Progenitor cell of endocrine pancreas (in vitro differentiated cells): ENCODE results near the gene TMOD2. TPM values are rescaled to one million over a fixed set of nuclear protein-coding genes. Genes with fewer than 3 reads are reported as not detected.

ENCODE experiments used
- DNase-seq: peaks from one replicate; pipeline ENCODE4 v3.0.0; 2021; ENCODE audit warnings: low spot score; ENCODE audit not compliant: unreplicated experiment
- H3K27ac Mint-ChIP-seq: 2 replicates; pipeline ENCODE4 v1.8.0; 2021; ENCODE audit warnings: mild to moderate bottlenecking, moderate library complexity, mixed read lengths
- H3K27me3 Mint-ChIP-seq: 2 replicates; pipeline ENCODE4 v1.8.0; 2021; ENCODE audit warnings: mixed read lengths
- H3K36me3 Mint-ChIP-seq: 2 replicates; pipeline ENCODE4 v1.8.0; 2022; ENCODE audit warnings: mixed read lengths; ENCODE audit not compliant: insufficient read depth
- H3K4me1 Mint-ChIP-seq: 2 replicates; pipeline ENCODE4 v1.8.0; 2021; ENCODE audit warnings: low read depth, mixed read lengths
- H3K4me3 Mint-ChIP-seq: 2 replicates; pipeline ENCODE4 v1.8.0; 2021; ENCODE audit warnings: low read depth, mild to moderate bottlenecking, moderate library complexity, mixed read lengths
- H3K9me3 Mint-ChIP-seq: 2 replicates; pipeline ENCODE4 v1.8.0; 2021; ENCODE audit warnings: low read depth, mixed read lengths
- total RNA-seq: library from RNA; stranded (reverse); gene quantifications from 2 replicates; pipeline ENCODE4 v1.2.1, GENCODE V29; 2021
- TF ChIP-seq, protein P1 (sequence below): fragments of 200-600 bp; sonication (generic); IDR thresholded peaks from one replicate; pipeline ENCODE4 v1.5.0; 2021; ENCODE audit warnings: antibody characterized with exemption, mild to moderate bottlenecking; ENCODE audit not compliant: unreplicated experiment

The TMOD2 gene
- total RNA-seq, 1 donor from 2014 or later = 8.1 TPM

DNA sequence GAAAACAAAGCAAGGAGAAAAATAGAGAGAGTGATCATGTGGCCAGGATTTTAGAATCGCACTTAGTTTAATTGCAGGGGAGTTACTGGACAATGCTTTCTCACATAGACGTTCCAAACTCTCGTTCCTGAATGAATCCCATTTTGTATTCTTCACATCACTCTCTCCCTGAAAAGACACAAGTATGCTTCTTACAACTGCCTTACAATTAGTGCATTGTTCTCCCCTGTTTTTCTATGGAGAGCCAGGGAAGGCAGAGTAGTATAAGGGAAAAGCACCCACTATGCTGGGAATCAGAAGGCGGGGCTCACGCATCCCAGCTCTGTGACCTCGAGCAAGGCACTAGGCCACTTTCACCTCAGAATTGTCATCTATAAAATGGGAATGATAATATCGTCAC, 14.4 kb downstream of the TMOD2 start:
- H3K36me3 Mint-ChIP-seq = peaks cover 2% of the 10 kb centered on the region
- H3K4me1 Mint-ChIP-seq = no peaks in the 10 kb centered on the region
- no peaks in the 10 kb centered on the region for H3K9me3 Mint-ChIP-seq
- no peaks in the 10 kb centered on the region for H3K27me3 Mint-ChIP-seq
- DNase-seq = no peak
- TF ChIP-seq, protein P1, sequence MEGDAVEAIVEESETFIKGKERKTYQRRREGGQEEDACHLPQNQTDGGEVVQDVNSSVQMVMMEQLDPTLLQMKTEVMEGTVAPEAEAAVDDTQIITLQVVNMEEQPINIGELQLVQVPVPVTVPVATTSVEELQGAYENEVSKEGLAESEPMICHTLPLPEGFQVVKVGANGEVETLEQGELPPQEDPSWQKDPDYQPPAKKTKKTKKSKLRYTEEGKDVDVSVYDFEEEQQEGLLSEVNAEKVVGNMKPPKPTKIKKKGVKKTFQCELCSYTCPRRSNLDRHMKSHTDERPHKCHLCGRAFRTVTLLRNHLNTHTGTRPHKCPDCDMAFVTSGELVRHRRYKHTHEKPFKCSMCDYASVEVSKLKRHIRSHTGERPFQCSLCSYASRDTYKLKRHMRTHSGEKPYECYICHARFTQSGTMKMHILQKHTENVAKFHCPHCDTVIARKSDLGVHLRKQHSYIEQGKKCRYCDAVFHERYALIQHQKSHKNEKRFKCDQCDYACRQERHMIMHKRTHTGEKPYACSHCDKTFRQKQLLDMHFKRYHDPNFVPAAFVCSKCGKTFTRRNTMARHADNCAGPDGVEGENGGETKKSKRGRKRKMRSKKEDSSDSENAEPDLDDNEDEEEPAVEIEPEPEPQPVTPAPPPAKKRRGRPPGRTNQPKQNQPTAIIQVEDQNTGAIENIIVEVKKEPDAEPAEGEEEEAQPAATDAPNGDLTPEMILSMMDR = no peak
- H3K27ac Mint-ChIP-seq = peak overlapping the region; percentile 12
- H3K4me3 Mint-ChIP-seq = no peak overlapping the region

DNA sequence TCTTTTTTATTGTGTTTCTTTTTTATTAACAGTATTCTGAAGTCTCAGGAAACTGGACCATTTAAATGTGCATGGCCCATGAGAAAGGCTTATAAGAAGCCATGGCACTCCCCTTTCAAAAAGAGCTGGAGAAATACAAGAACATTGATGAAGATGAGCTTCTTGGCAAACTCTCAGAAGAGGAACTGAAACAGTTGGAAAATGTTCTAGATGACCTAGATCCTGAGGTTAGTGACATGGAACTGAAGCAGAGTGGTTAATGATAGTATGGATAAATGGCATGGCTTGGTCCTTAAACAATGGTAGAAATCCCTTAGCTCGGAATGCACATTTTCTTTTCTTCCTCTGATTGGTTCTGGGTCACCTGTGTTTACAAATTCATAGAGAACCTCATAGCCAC, 14.9 kb downstream of the TMOD2 start:
- H3K4me1 Mint-ChIP-seq = no peaks in the 10 kb centered on the region
- H3K4me3 Mint-ChIP-seq = no peak overlapping the region
- peaks cover 2% of the 10 kb centered on the region for H3K36me3 Mint-ChIP-seq
- TF ChIP-seq, protein P1 = no peak
- no peak overlapping the region for H3K27ac Mint-ChIP-seq
- H3K27me3 Mint-ChIP-seq = no peaks in the 10 kb centered on the region
- DNase-seq = no peak
- no peaks in the 10 kb centered on the region for H3K9me3 Mint-ChIP-seq

DNA sequence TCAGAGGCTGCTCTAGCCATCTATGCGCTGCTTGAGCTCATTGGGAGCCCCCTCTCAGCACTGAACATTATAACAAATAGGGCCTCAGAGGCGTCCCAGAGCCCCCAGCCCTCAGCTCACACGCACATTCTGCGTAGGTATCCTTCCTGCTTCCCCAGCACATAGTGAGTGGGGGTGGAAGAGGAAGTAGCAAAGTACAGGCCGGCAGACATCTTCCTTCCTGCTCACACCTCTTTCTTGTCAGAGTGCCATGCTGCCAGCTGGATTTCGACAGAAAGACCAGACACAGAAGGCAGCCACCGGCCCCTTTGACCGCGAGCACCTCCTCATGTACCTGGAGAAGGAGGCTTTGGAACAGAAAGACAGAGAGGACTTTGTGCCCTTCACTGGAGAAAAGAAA, 16.6 kb downstream of the TMOD2 start:
- TF ChIP-seq, protein P1 = no peak
- no peaks in the 10 kb centered on the region for H3K9me3 Mint-ChIP-seq

DNA sequence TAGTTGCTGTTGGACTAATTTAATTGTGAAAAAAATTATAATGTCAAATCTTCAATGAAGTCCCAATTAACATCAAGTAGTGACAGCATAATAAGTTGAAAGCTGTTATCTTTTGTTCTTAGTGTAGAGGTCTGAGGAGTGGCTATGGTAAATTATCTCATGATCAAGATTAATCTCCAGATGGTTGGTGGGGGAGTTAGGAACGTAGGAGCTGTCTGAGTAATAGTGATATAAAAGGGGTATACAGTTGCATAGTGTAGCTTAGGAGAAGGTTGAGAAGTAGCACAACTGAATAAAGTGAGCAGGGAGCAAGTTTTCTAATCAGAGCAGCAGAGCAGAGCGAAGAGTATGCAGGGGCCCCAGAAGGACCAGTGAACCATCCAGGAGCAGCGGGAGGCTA, 19.5 kb downstream of the TMOD2 start:
- H3K27me3 Mint-ChIP-seq = no peaks in the 10 kb centered on the region
- peaks cover 3% of the 10 kb centered on the region for H3K4me1 Mint-ChIP-seq
- H3K9me3 Mint-ChIP-seq = no peaks in the 10 kb centered on the region
- H3K4me3 Mint-ChIP-seq = no peak overlapping the region
- no peak for DNase-seq
- TF ChIP-seq, protein P1 = no peak
- no peak overlapping the region for H3K27ac Mint-ChIP-seq
- peaks cover 7% of the 10 kb centered on the region for H3K36me3 Mint-ChIP-seq

More for the DNA sequence above, 16.6 kb downstream of the TMOD2 start:
- Mint-ChIP-seq H3K27me3 (no peaks in the 10 kb centered on the region), H3K4me1 (peaks cover 3% of the 10 kb centered on the region), H3K27ac (no peak overlapping the region), H3K36me3 (peaks cover 2% of the 10 kb centered on the region), H3K4me3 (no peak overlapping the region)
- no peak for DNase-seq

DNA sequence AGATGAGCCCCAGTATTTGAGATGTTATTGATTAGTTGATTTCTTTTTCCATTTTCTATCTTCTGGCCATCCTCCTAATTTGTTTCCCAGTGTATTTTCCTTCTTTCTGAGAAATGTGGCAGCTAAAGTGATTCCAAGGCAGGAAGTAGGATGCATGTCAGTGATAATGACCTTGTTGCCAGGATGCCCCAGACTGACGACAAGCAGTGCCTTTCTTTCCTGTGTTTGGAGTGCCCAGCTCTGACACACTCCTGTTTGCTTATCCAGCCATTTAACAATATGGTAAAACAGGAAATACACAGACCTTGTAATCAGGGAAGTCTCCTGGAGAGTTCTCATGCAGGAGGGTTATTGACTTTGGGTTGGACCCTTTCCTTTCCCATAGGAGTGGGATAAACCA, 20.4 kb downstream of the TMOD2 start:
- Mint-ChIP-seq H3K27ac (no peak overlapping the region), H3K4me3 (no peak overlapping the region), H3K4me1 (peaks cover 3% of the 10 kb centered on the region), H3K27me3 (no peaks in the 10 kb centered on the region), H3K36me3 (peaks cover 9% of the 10 kb centered on the region), H3K9me3 (no peaks in the 10 kb centered on the region)
- TF ChIP-seq, protein P1 = no peak
- DNase-seq = no peak
